ENCODE data around the gene PRAC2.

DNA sequence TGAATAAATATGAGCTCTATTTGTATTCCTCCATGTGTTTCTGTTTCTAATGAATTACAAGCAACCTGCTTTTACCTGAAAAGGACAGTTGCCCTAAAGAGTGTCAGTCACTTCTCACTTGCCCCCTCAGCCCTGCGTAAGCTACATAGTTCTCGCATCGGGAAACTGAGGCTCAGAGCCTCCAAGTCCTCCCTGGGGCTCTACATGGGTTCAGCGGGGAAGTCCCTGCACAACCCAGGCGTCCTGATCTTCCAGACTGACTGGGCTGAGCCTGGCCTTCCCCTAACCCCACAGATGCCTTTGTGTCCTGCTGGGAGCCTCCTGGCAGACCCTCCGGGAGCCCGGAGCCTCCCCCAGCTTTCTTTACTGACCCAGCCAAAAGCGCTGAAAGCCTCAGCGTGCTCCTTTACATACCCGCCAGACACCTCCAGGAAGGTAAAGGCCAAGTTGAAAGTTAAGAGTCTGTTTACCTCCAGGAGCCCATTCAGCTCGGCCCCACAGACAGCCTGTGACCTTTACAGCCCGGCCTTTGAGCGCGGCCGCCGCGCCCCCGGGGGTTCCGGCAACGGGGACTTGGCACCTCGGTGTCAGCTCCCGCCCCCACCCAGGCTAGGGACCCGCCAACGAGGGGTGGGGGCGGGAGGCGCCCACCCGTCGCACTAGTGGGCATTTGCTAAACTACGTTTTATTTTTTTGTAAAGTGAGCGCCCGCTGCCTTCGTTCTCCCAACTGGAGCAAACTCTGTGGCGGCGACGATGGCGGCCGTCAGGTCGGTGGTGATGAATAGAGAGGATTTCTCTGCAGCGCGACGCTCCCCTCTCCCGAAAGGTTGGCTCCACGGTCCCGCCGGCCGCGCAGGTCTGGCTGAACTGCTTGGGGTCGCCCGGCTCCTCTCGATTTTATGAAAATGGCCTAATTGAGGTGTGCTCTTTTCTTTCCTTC is 10.0 kb downstream of the PRAC2 start:
- TF ChIP-seq POLR2A (IDR thresholded peaks at IDR 0.05) (no peak), POLR2AphosphoS5 (IDR thresholded peaks at IDR 0.05) (no peak)
- TF ChIP-seq, protein P1, sequence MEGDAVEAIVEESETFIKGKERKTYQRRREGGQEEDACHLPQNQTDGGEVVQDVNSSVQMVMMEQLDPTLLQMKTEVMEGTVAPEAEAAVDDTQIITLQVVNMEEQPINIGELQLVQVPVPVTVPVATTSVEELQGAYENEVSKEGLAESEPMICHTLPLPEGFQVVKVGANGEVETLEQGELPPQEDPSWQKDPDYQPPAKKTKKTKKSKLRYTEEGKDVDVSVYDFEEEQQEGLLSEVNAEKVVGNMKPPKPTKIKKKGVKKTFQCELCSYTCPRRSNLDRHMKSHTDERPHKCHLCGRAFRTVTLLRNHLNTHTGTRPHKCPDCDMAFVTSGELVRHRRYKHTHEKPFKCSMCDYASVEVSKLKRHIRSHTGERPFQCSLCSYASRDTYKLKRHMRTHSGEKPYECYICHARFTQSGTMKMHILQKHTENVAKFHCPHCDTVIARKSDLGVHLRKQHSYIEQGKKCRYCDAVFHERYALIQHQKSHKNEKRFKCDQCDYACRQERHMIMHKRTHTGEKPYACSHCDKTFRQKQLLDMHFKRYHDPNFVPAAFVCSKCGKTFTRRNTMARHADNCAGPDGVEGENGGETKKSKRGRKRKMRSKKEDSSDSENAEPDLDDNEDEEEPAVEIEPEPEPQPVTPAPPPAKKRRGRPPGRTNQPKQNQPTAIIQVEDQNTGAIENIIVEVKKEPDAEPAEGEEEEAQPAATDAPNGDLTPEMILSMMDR (IDR thresholded peaks at IDR 0.05 in 8 of 11, conservative IDR thresholded peaks at IDR 0.05 in 3 of 11) = no peak

Measured in spleen (tissue), 7 donors.